ENCODE measurements around the gene LY6G6F. TPM values are rescaled to one million over a fixed set of nuclear protein-coding genes. Genes with fewer than 3 reads are reported as not detected.

The LY6G6F gene
- total RNA-seq, 1 experiment from 2014 or later = not detected

GRCh38 chr6:31742894-31743293, 36.2 kb downstream of the LY6G6F start:
- H3K27ac Mint-ChIP-seq (ENCODE audit: low read depth, unreplicated experiment) = no peak overlapping the region
- no peak for DNase-seq (ENCODE audit: unreplicated experiment)
- ChIA-PET POLR2A (no interaction called here), CTCF (no interaction called here)
- no peak overlapping the region for H3K4me3 Mint-ChIP-seq (ENCODE audit: unreplicated experiment)
- intact Hi-C loops (cut with micrococcal nuclease) = no loop called here
- BruUV-seq (replicated peaks) = no TSS peak
- no peaks in the 10 kb centered on the region for H3K9me3 Mint-ChIP-seq (ENCODE audit: unreplicated experiment)
- peaks cover 7% of the 10 kb centered on the region for H3K36me3 Mint-ChIP-seq (ENCODE audit: insufficient read depth, unreplicated experiment)
- TF ChIP-seq CTCF (IDR thresholded peaks at IDR 0.05; ENCODE audit: unreplicated experiment) = no peak
- H3K4me1 Mint-ChIP-seq (ENCODE audit: insufficient read depth, unreplicated experiment) = peaks cover 27% of the 10 kb centered on the region
- H3K27me3 Mint-ChIP-seq (ENCODE audit: insufficient read depth, unreplicated experiment) = no peaks in the 10 kb centered on the region

- Mint-ChIP-seq H3K4me3 (ENCODE audit: unreplicated experiment) (no peak overlapping the region), H3K4me1 (ENCODE audit: insufficient read depth, unreplicated experiment) (peaks cover 11% of the 10 kb centered on the region), H3K36me3 (ENCODE audit: insufficient read depth, unreplicated experiment) (peaks cover 10% of the 10 kb centered on the region), H3K27ac (ENCODE audit: low read depth, unreplicated experiment) (no peak overlapping the region), H3K27me3 (ENCODE audit: insufficient read depth, unreplicated experiment) (no peaks in the 10 kb centered on the region), H3K9me3 (ENCODE audit: unreplicated experiment) (no peaks in the 10 kb centered on the region)
- ChIA-PET POLR2A (no interaction called here), CTCF (no interaction called here)
- TF ChIP-seq CTCF (IDR thresholded peaks at IDR 0.05; ENCODE audit: unreplicated experiment) = no peak
- intact Hi-C loops (cut with micrococcal nuclease) = no loop called here
- no TSS peak for BruUV-seq (replicated peaks)
- no peak for DNase-seq (ENCODE audit: unreplicated experiment)
These were observed 37.8 kb downstream of the LY6G6F start for GRCh38 chr6:31744422-31744821.

- Mint-ChIP-seq H3K9me3 (ENCODE audit: unreplicated experiment) (no peaks in the 10 kb centered on the region), H3K27ac (ENCODE audit: low read depth, unreplicated experiment) (peak overlapping the region; percentile 82), H3K4me1 (ENCODE audit: insufficient read depth, unreplicated experiment) (peaks cover 10% of the 10 kb centered on the region), H3K27me3 (ENCODE audit: insufficient read depth, unreplicated experiment) (no peaks in the 10 kb centered on the region), H3K4me3 (ENCODE audit: unreplicated experiment) (no peak overlapping the region), H3K36me3 (ENCODE audit: insufficient read depth, unreplicated experiment) (peaks cover 10% of the 10 kb centered on the region)
- intact Hi-C loops (cut with micrococcal nuclease) = no loop called here
- no TSS peak for BruUV-seq (replicated peaks)
- no peak for TF ChIP-seq CTCF (IDR thresholded peaks at IDR 0.05; ENCODE audit: unreplicated experiment)
- DNase-seq (ENCODE audit: unreplicated experiment) = no peak
- ChIA-PET POLR2A (interaction anchor here (0.6 to 1.6 kb wide), 6 partner anchors 8 to 439 kb away, joined by 3 to 8 read pairs (median 3); partner anchors contain the start of gene MSH5), CTCF (interaction anchor here (1.0 kb wide), 1 partner anchor 42 kb away, joined by 4 read pairs; no protein-coding TSS in a partner anchor)
These were observed 42.8 kb downstream of the LY6G6F start for GRCh38 chr6:31749301-31750036.

GRCh38 chr6:31750411-31751022, 43.9 kb downstream of the LY6G6F start:
- no peak overlapping the region for H3K27ac Mint-ChIP-seq (ENCODE audit: low read depth, unreplicated experiment)
- CTCF ChIA-PET = interaction anchor here (0.6 to 2.6 kb wide), 3 partner anchors 19 to 98 kb away, joined by 4 to 8 read pairs (median 4); partner anchors contain the start of gene BAG6
- no peaks in the 10 kb centered on the region for H3K27me3 Mint-ChIP-seq (ENCODE audit: insufficient read depth, unreplicated experiment)
- H3K36me3 Mint-ChIP-seq (ENCODE audit: insufficient read depth, unreplicated experiment) = peaks cover 7% of the 10 kb centered on the region
- H3K9me3 Mint-ChIP-seq (ENCODE audit: unreplicated experiment) = no peaks in the 10 kb centered on the region
- intact Hi-C loops (cut with micrococcal nuclease) = no loop called here
- no TSS peak for BruUV-seq (replicated peaks)
- peaks cover 10% of the 10 kb centered on the region for H3K4me1 Mint-ChIP-seq (ENCODE audit: insufficient read depth, unreplicated experiment)
- H3K4me3 Mint-ChIP-seq (ENCODE audit: unreplicated experiment) = no peak overlapping the region
- POLR2A ChIA-PET = interaction anchor here (0.6 to 1.5 kb wide), 2 partner anchors 11 to 438 kb away, joined by 3 to 8 read pairs; partner anchors contain the start of gene MSH5
- no peak for DNase-seq (ENCODE audit: unreplicated experiment)
- TF ChIP-seq CTCF (IDR thresholded peaks at IDR 0.05; ENCODE audit: unreplicated experiment) = no peak
